GM12875 (cell line): ENCODE data around the gene ZNF805.

Experiments
- H3K4me3 ChIP-seq: one replicate; pipeline ENCODE4 v1.5.1; 2011; ENCODE audit warnings: low read depth, low read length, control low read depth
- TF ChIP-seq, protein P1 (sequence below): IDR thresholded peaks from 2 replicates; pipeline ENCODE4 v1.5.1; 2011; ENCODE audit warnings: low read depth, mild to moderate bottlenecking, control low read depth, inconsistent platforms, low read length, moderate library complexity, borderline replicate concordance; ENCODE audit not compliant: insufficient read depth

Gene ZNF805

DNA sequence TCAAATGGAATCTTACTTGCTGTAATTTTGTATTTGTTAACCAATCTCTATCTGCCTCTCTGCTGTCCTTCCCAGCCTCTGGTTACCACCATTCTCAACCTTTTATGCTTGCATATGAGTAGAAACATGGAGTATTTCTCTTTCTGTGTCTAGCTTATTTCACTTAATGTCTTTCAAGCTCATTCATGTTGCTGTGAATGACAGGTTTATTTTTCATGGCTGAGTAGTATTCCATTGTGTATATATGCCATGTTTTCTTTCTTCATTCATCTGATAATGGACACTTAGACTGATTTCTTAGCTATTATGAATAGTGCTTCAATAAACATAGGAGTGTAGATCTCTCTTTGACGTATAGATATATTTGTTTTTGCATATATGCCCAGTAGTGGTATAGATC, 53.3 kb downstream of the ZNF805 start:
- TF ChIP-seq, protein P1, sequence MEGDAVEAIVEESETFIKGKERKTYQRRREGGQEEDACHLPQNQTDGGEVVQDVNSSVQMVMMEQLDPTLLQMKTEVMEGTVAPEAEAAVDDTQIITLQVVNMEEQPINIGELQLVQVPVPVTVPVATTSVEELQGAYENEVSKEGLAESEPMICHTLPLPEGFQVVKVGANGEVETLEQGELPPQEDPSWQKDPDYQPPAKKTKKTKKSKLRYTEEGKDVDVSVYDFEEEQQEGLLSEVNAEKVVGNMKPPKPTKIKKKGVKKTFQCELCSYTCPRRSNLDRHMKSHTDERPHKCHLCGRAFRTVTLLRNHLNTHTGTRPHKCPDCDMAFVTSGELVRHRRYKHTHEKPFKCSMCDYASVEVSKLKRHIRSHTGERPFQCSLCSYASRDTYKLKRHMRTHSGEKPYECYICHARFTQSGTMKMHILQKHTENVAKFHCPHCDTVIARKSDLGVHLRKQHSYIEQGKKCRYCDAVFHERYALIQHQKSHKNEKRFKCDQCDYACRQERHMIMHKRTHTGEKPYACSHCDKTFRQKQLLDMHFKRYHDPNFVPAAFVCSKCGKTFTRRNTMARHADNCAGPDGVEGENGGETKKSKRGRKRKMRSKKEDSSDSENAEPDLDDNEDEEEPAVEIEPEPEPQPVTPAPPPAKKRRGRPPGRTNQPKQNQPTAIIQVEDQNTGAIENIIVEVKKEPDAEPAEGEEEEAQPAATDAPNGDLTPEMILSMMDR, result no peak

GRCh38 chr19:57302020-57302465, 61.6 kb downstream of the ZNF805 start:
- H3K4me3 ChIP-seq, result no peak overlapping the region
- TF ChIP-seq, protein P1, result no peak

More for the DNA sequence above, 53.3 kb downstream of the ZNF805 start:
- no peak overlapping the region for H3K4me3 ChIP-seq

- H3K4me3 ChIP-seq, result no peak overlapping the region
- TF ChIP-seq, protein P1, result no peak
These were observed 62.4 kb downstream of the ZNF805 start for GRCh38 chr19:57302727-57303401.
